ENCODE measurements around the gene FOSL1.

FOSL1 gene

DNA sequence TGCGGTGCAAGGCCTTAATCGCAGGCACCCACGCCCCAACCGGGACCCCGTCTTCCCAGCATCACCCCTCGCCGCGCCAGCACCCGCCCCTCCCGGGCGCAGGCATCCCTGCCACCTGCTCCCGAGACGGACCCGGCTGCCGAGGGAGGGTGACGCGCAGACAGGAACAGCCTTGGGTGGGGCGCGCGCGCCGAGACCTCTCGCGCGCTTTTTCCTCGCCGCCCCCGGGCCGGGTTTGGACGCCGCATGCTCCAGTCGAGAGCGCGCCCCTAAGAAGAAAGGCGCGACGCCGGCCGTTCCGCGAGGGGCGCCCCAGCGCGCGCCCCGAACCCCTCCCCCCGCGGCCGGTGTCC is 42.7 kb downstream of the FOSL1 start:
- no peak for DNase-seq (ENCODE audit: low spot score)
- in situ Hi-C loops (cut with MboI; ENCODE audit: low sequenced_read_pairs, unreplicated experiment), result no loop called here
- TF ChIP-seq, protein P1, sequence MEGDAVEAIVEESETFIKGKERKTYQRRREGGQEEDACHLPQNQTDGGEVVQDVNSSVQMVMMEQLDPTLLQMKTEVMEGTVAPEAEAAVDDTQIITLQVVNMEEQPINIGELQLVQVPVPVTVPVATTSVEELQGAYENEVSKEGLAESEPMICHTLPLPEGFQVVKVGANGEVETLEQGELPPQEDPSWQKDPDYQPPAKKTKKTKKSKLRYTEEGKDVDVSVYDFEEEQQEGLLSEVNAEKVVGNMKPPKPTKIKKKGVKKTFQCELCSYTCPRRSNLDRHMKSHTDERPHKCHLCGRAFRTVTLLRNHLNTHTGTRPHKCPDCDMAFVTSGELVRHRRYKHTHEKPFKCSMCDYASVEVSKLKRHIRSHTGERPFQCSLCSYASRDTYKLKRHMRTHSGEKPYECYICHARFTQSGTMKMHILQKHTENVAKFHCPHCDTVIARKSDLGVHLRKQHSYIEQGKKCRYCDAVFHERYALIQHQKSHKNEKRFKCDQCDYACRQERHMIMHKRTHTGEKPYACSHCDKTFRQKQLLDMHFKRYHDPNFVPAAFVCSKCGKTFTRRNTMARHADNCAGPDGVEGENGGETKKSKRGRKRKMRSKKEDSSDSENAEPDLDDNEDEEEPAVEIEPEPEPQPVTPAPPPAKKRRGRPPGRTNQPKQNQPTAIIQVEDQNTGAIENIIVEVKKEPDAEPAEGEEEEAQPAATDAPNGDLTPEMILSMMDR (IDR thresholded peaks at IDR 0.05; ENCODE audit: borderline replicate concordance, control extremely low read depth, extremely low read depth, insufficient read depth, missing control alignments), result no peak

GRCh38 chr11:65856689-65857499 is 43.3 kb downstream of the FOSL1 start:
- in situ Hi-C loops (cut with MboI; ENCODE audit: low sequenced_read_pairs, unreplicated experiment), result no loop called here
- peak; percentile 82 for DNase-seq (ENCODE audit: low spot score)
- TF ChIP-seq, protein P1 (IDR thresholded peaks at IDR 0.05; ENCODE audit: borderline replicate concordance, control extremely low read depth, extremely low read depth, insufficient read depth, missing control alignments), result no peak

DNA sequence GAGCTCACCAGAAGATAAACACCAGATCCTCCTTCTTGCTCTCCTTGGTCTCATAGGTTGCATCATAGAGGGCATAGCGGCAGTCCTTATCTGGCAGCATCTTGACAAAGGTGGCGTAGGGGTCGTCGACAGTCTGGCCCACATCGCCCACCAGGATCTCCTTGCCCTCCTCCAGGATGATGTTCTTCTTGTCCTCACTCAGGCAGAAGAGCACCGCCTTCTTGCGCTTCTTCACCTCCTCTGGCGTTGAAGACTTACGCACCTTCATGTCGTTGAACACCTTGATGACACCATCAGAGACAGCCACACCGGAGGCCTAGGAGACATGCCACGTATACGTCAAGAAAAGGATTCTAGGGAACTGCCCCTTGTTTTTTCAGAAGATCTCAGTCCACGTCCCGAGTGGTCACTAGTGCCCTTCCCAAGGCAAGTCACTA is 44.2 kb downstream of the FOSL1 start:
- in situ Hi-C loops (cut with MboI; ENCODE audit: low sequenced_read_pairs, unreplicated experiment), result no loop called here
- no peak for DNase-seq (ENCODE audit: low spot score)
- TF ChIP-seq, protein P1 (IDR thresholded peaks at IDR 0.05; ENCODE audit: borderline replicate concordance, control extremely low read depth, extremely low read depth, insufficient read depth, missing control alignments), result no peak

DNA sequence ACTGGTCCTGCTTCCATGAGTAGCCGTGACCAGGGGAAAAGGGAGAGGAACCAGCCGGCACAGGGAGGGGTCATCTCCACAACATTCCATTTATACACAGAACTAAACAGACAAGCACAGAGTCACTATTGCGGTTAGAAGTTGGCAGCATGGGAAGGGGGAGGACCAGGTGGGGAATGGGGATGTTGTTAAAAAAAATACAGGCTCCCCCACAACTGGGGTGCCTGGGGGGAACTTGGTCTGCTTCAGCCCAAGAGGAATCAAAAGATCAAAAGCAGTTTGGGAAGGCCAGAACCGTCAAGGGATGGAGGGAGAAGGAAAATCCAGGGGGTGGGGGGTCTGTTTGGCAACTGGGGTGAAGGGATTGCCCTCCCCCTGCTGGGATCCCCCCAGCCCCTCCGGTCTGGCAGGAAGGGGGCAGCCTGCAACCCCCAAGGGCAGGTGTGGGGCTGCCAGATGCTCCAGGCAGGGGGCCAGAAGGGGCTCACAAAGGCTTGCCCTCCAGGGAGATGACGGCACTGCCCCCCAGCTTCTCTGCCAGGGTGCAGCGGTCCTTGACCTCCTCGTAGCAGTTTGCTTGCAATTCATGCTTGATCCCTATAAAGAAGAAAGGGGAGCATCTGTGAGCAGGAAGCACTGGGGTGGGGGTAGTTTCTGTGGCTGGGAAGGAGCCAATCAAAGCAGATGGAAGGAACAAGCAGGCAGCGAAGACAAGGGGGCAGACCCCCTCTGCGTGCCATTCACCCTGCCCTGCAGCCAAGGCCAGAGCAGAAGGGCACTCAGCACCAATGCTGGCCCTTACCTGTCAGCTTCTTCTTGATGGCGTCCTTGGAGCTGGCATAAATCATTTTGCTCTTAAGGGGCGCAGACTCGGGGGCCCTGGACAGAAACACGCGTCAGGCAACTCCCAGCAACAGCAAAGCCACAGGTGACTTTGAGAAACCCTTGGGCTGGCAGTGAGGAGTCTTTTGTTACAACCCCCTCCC is 45.0 kb downstream of the FOSL1 start:
- DNase-seq (ENCODE audit: low spot score), result no peak
- in situ Hi-C loops (cut with MboI; ENCODE audit: low sequenced_read_pairs, unreplicated experiment), result no loop called here
- TF ChIP-seq, protein P1 (IDR thresholded peaks at IDR 0.05; ENCODE audit: borderline replicate concordance, control extremely low read depth, extremely low read depth, insufficient read depth, missing control alignments), result no peak

GRCh38 chr11:65854161-65854592 is 46.0 kb downstream of the FOSL1 start:
- TF ChIP-seq, protein P1 (IDR thresholded peaks at IDR 0.05; ENCODE audit: borderline replicate concordance, control extremely low read depth, extremely low read depth, insufficient read depth, missing control alignments), result no peak
- in situ Hi-C loops (cut with MboI; ENCODE audit: low sequenced_read_pairs, unreplicated experiment), result no loop called here
- no peak for DNase-seq (ENCODE audit: low spot score)

DNA sequence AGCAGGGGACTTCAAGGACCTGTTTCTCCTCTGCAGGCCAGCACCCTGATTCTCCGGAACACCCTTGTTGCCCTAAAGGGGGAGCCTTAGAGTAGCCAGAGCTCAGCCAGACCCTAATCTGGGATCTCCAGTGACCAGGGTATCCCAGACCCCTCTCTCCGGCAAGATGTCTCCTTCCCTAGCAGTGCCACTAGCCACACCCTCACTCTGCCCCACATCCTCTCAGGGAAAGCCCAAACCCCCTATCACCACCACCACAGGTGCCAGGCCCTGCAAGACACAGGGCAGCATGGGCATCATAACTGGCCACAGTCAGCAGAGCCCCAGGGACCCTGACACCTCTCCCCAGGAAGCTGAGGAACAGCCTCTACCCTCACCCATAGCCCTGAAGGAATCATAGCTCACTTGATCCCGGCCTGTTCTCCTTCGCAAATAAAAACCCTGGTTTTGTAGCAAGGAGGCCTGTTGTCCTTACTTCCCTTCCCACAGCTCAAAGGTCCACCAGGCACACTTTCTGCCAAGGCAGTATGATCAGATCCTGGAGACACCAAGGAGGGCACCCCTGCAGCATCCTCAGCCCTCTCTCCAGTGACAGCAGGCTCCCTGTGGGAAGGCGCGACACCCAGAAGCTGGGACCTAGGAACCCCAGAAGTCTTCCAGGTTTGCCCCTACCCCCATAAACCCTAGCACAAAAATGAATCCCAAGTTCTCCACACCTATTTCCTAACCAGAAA is 46.8 kb downstream of the FOSL1 start:
- in situ Hi-C loops (cut with MboI; ENCODE audit: low sequenced_read_pairs, unreplicated experiment), result no loop called here
- TF ChIP-seq, protein P1 (IDR thresholded peaks at IDR 0.05; ENCODE audit: borderline replicate concordance, control extremely low read depth, extremely low read depth, insufficient read depth, missing control alignments), result no peak
- DNase-seq (ENCODE audit: low spot score), result no peak

All from GM13976 (cell line).